ENCODE measurements around the gene RNF2. TPM values are rescaled to one million over a fixed set of nuclear protein-coding genes. Genes with fewer than 3 reads are reported as not detected.

Gene RNF2
- total RNA-seq, 3 donors from 2014 or later: 26.7 to 29.7 (median 27.2) TPM

DNA sequence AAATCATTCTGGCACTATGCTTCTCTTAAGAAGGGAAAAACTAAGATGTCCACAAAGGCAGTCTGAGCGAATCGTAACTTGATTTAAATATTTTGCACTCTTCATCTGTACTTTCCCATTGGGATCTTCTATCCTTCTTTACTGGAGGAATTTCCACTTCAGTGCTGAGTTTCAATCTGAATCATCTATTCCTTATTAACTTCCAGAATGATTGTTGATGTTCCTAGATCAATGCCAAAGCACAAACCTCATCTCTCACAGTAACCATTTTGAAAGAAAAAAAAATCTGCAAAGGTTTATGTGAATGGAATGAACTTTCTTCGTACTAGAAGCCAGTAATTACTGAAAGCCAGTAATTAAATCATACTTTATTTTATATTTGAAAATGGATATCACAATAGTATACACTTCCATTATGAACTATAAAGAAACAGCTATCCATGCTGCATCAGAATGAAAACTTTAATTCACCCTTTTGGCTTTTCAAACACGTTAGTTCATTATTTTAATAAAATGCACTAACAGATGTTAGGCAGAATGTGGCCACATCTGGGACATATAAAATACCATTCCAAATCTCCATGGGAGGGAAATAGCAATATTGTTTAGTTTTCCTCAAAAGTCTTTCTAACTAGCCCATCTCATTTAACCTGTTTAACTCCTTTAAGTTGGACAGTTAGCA, 5.5 kb upstream of the RNF2 start:
- DNase-seq: no peak
- Mint-ChIP-seq H3K4me3 (no peak overlapping the region), H3K9me3 (no peaks in the 10 kb centered on the region), H3K36me3 (ENCODE audit: insufficient read depth) (no peaks in the 10 kb centered on the region), H3K4me1 (ENCODE audit: low read depth) (peaks cover 4% of the 10 kb centered on the region), H3K27me3 (ENCODE audit: low read depth) (no peaks in the 10 kb centered on the region)
- no peak for ATAC-seq

DNA sequence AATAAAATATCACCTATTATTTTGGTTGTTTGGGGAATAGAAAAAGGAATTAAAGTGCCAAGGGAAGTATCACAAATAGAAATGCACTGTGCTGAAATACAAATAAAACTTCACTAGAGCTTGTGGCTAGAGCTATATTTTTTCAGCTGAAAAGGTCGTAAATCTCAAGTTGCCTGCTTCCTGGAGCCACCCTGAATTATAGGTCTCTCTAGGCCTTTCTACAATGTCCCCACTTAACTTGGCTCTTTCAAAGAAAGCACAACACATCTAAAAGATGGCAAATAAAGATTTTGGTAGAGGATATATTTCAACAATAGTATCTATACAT, 5.0 kb upstream of the RNF2 start:
- ATAC-seq (no peak), DNase-seq (no peak)
- H3K36me3 Mint-ChIP-seq (ENCODE audit: insufficient read depth): no peaks in the 10 kb centered on the region
- no peak overlapping the region for H3K4me3 Mint-ChIP-seq
- H3K27me3 Mint-ChIP-seq (ENCODE audit: low read depth): no peaks in the 10 kb centered on the region
- peaks cover 6% of the 10 kb centered on the region for H3K4me1 Mint-ChIP-seq (ENCODE audit: low read depth)
- no peaks in the 10 kb centered on the region for H3K9me3 Mint-ChIP-seq

DNA sequence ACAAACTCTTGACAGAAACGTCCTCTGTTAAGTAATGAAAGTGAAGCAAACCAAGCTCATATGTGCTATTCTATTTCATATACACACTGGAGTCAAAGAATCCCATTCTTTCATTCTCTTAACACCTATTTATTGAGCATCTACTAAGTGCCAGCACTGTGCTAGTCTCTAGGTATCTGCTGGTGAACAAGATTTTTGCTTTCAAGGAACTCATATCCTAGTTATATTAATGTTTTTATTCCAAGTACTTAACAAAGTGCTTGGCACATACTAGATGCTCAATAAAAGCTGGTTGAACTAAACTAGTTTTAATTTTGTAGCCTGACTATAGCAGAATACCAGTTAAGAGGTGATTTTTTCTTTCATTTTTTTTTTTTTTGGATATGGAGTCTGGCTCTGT, 3.6 kb upstream of the RNF2 start:
- Mint-ChIP-seq H3K4me1 (ENCODE audit: low read depth) (peaks cover 12% of the 10 kb centered on the region), H3K36me3 (ENCODE audit: insufficient read depth) (no peaks in the 10 kb centered on the region), H3K27me3 (ENCODE audit: low read depth) (no peaks in the 10 kb centered on the region), H3K9me3 (no peaks in the 10 kb centered on the region), H3K4me3 (no peak overlapping the region)
- no peak for DNase-seq
- ATAC-seq: no peak

DNA sequence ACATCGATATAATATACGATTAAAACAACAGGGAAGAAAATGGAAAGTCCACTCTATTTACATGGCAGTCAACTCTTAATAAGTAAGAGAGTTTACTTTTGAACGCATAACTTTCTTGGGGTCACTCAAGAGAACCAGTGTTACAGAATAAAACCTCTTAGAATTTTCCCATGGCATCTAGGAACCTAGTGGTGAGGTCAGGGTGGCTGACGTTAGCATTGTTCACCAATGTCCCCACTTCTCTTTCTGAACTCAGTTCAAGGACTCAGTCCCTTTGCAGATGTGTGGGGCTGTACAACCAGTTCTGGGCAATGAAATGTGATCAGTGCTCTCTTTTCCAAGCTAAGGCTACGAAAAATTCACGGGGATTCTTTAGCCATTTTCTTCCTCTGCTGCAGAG, 2.6 kb upstream of the RNF2 start:
- Mint-ChIP-seq H3K27me3 (ENCODE audit: low read depth) (no peaks in the 10 kb centered on the region), H3K4me1 (ENCODE audit: low read depth) (peaks cover 22% of the 10 kb centered on the region), H3K4me3 (no peak overlapping the region), H3K9me3 (no peaks in the 10 kb centered on the region), H3K36me3 (ENCODE audit: insufficient read depth) (no peaks in the 10 kb centered on the region)
- DNase-seq (no peak), ATAC-seq (no peak)

DNA sequence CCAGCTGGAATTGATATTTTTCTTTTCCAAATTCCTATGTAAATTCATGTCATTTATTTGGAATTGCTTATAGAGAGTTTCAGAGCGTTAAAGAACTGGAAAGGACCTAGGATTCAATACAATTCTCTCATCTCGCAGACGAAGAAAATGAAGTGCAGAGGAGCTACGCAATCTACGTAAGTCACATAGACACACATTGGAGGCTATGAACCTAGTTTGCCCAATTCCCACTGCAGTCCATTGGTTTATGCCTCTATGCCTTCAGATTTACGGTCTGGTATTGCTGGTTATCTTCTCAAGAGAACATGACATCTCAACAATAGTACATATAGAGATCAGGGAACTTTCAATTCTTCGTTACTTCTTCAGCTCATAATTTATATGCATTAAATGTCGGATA, 971 bp upstream of the RNF2 start:
- no peaks in the 10 kb centered on the region for H3K9me3 Mint-ChIP-seq
- peaks cover 3% of the 10 kb centered on the region for H3K36me3 Mint-ChIP-seq (ENCODE audit: insufficient read depth)
- peaks cover 37% of the 10 kb centered on the region for H3K4me1 Mint-ChIP-seq (ENCODE audit: low read depth)
- no peak for DNase-seq
- H3K27me3 Mint-ChIP-seq (ENCODE audit: low read depth): no peaks in the 10 kb centered on the region
- peak overlapping the region; percentile 93 for H3K4me3 Mint-ChIP-seq
- ATAC-seq: no peak

DNA sequence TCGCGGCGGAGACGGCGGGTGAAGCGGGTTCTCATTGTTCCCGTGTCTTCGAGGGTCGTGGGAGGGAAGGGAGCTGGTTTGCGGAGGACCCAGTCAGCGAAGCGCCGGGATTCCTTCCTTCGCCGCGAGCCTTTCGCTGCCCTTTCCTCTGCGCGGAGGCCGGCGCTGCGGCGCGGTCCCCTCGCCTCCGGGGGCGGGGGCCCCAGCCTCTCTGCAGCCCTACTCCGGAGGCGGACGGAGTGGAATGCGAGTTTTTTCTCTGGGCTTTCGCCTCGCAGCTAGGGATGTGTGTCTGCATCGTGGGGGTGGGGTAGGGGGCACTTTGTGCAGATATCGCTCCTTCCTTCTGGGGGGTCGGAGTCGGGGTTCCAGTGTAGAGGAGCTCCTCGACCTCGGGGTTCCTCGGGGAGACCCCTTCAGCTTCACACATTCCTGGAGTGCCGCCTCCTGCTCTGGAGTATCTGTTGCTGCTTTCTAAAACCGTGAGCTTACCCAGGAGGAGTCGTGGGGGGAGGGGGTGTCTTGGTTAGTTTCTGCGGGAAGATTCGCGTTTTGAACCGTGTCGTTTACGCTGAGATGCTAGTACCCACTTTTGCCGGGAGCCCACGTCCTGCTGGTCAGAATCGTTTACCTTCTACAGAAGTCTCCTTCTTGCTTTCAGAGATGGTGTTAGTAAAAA, 595 bp downstream of the RNF2 start:
- ATAC-seq: peak; percentile 46 to 49
- H3K4me1 Mint-ChIP-seq (ENCODE audit: low read depth): peaks cover 48% of the 10 kb centered on the region
- peak; percentile 5 for DNase-seq
- peaks cover 3% of the 10 kb centered on the region for H3K36me3 Mint-ChIP-seq (ENCODE audit: insufficient read depth)
- H3K9me3 Mint-ChIP-seq: no peaks in the 10 kb centered on the region
- H3K4me3 Mint-ChIP-seq: peak overlapping the region; percentile 93
- H3K27me3 Mint-ChIP-seq (ENCODE audit: low read depth): no peaks in the 10 kb centered on the region

DNA sequence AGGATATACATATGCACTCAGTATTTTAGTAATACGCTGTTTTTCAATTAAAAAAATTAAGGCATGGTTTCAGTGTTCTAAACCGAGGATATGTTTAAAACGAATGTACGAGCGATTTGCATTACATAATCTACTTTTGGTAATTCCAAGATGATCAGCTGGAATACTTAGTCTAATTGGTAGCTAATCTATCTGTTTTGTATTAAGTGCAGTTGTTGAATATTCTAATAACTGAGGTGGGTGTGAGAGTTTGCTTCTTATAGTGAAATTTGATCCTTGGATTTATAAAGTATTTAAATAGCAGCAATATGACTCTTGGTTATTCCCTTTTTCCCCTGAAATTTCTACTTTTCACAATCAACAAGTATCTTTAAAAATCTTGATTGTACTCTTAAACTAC, 1.3 kb downstream of the RNF2 start:
- H3K36me3 Mint-ChIP-seq (ENCODE audit: insufficient read depth): peaks cover 5% of the 10 kb centered on the region
- peaks cover 54% of the 10 kb centered on the region for H3K4me1 Mint-ChIP-seq (ENCODE audit: low read depth)
- ATAC-seq (no peak), DNase-seq (no peak)
- H3K4me3 Mint-ChIP-seq: peak overlapping the region; percentile 93
- H3K9me3 Mint-ChIP-seq: no peaks in the 10 kb centered on the region
- H3K27me3 Mint-ChIP-seq (ENCODE audit: low read depth): no peaks in the 10 kb centered on the region

DNA sequence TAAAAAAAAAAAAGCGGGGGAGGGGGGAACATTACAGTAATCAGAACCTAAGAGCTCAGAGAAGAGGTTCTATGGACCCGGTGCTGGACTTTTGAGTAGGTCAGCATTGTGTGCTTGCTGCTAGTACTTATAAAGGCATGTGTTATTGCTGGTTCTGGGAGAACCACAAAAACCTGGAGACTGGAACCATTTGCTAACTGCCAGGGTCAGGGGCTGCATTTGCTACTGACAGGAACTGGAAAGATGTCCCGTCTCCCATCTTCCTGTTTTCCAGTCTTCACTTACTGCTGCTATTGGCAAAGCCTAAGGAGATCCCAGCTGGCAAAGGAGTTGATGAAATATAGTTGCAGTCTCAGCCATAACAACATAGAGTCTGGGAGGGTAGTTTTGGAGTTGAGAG, 4.3 kb downstream of the RNF2 start:
- H3K9me3 Mint-ChIP-seq: peaks cover 3% of the 10 kb centered on the region
- peaks cover 62% of the 10 kb centered on the region for H3K4me1 Mint-ChIP-seq (ENCODE audit: low read depth)

DNA sequence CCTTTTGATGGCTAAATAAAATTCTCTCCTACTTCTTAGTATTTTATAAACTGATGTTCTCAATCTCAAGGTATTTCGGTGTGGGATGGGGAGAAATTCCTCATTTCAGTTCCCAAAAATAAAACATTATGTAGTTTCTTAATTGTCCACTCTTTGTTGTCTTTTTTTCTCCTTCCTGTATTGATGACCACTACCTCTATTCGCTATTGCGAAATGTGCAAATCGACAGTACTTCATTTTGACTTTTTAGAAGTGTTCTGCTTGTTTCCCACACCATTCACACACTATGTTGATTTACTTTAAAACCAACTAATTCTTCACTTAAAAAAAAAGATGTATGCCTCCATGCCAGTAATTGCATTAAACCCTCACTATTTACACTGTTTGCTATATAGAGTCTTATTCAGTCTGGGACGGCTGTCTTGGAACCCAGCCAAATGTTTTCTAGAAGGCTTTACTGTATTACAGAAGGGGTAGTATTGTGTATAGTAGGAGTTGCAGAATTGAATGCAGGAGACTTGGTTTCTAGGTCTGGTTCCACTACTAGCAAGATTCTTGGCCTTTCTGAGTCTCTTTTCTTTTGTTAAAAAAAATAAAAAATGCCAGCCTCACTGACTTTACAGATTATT, 5.6 kb downstream of the RNF2 start:
- DNase-seq: no peak
- H3K9me3 Mint-ChIP-seq: peaks cover 3% of the 10 kb centered on the region
- peaks cover 14% of the 10 kb centered on the region for H3K36me3 Mint-ChIP-seq (ENCODE audit: insufficient read depth)
- peaks cover 61% of the 10 kb centered on the region for H3K4me1 Mint-ChIP-seq (ENCODE audit: low read depth)
- H3K27me3 Mint-ChIP-seq (ENCODE audit: low read depth): no peaks in the 10 kb centered on the region
- H3K4me3 Mint-ChIP-seq: no peak overlapping the region
- no peak for ATAC-seq

More for the DNA sequence above, 4.3 kb downstream of the RNF2 start:
- DNase-seq: no peak
- peaks cover 14% of the 10 kb centered on the region for H3K36me3 Mint-ChIP-seq (ENCODE audit: insufficient read depth)
- H3K4me3 Mint-ChIP-seq: no peak overlapping the region
- ATAC-seq: no peak
- no peaks in the 10 kb centered on the region for H3K27me3 Mint-ChIP-seq (ENCODE audit: low read depth)

DNA sequence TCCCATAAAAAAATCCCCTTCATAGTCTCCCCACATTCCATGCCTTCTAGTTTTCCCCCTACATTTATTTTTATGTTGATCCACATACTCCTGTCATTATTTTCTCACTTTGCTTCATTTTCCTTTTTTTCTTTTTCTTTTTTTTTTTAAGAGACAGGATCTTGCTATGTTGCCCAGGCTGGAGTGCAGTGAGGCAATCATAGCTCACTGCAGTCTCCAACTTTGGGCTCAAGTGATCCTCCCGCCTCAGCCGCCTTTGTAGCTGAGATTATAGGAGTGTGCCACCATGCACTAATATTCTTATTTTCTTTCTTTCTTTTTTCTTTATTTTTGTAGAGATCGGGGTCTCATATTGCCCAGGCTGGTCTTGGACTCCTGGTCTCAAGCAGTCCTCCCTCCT, 7.8 kb downstream of the RNF2 start:
- ATAC-seq (no peak), DNase-seq (no peak)
- Mint-ChIP-seq H3K4me1 (ENCODE audit: low read depth) (peaks cover 47% of the 10 kb centered on the region), H3K9me3 (peaks cover 3% of the 10 kb centered on the region), H3K4me3 (no peak overlapping the region), H3K36me3 (ENCODE audit: insufficient read depth) (peaks cover 17% of the 10 kb centered on the region), H3K27me3 (ENCODE audit: low read depth) (no peaks in the 10 kb centered on the region)

DNA sequence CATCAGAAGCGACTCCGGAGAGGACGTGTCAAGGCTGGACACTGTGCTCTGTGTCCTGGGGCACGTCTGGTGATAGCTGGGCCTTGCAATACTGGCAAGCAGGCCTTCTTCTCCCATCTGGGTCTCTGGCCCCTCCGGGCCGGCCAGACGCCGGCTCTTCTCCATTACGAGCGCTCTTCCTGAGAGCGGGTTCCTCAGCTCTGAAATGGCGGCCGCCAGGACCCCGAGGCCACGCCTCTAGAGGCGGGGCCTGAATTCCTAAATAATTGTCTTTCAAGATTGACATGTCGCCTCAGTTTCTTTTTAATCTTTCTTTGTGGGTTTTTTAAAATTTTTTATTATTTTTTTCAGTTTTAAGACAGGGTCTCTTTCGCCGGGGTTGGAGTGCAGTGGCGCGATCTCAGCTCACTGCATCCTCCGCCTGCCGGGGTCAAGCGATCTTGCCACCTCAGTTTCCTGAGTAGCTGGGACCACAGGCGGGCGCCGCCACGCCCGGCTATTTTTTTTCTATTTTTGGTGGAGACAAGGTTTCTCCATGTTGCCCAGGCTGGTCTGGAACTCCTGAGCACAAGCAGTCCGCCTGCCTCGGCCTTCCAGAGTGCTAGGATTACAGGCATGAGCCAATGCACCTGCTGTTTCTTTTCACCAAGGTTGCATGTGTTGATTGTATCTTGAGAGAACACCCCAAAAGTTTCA, 9.2 kb downstream of the RNF2 start:
- peaks cover 15% of the 10 kb centered on the region for H3K36me3 Mint-ChIP-seq (ENCODE audit: insufficient read depth)
- DNase-seq (no peak), ATAC-seq (no peak)
- H3K4me1 Mint-ChIP-seq (ENCODE audit: low read depth): peaks cover 40% of the 10 kb centered on the region
- H3K4me3 Mint-ChIP-seq: no peak overlapping the region
- no peaks in the 10 kb centered on the region for H3K27me3 Mint-ChIP-seq (ENCODE audit: low read depth)
- H3K9me3 Mint-ChIP-seq: peaks cover 3% of the 10 kb centered on the region

DNA sequence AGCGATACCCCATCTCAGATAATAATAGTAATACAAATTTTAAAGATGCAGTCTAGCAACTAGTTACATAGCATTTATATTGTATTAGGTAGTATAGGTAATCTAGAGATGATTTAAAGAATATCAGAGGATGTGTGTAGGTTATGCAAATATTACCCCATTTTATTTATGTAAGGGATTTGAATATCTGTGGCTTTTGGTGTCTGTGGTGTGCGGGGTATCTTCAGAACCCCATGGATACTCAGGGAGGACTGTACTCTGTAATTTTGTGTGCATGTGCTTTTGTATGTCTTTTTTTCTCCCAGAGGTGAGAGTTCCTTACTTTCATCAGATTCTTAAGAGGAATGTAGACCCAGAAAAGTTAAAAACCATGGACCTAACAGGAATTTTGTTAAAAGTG, 12.8 kb downstream of the RNF2 start:
- H3K4me1 Mint-ChIP-seq (ENCODE audit: low read depth): peaks cover 48% of the 10 kb centered on the region

DNA sequence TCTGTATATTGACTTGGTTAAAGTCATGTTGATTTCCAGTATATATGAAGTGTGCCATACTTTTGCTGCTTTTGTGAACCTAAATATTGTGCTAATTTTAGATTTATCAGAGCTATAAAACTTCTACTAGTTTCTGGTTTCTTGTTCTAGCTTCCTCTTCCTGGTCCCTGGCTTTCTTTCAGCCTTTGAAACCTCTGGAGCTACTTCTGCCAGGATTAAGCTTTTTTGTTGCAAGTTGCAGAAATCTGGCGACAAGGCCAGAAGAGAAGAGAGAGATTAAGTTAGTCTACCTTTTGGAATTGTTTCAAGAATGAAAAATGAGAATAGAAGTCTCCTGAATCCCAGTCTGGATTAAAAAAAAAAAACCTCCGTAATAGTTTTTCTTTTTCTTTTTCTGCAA, 13.5 kb downstream of the RNF2 start:
- ATAC-seq (no peak), DNase-seq (no peak)
- Mint-ChIP-seq H3K9me3 (no peaks in the 10 kb centered on the region), H3K27me3 (ENCODE audit: low read depth) (no peaks in the 10 kb centered on the region), H3K36me3 (ENCODE audit: insufficient read depth) (peaks cover 15% of the 10 kb centered on the region), H3K4me3 (no peak overlapping the region), H3K4me1 (ENCODE audit: low read depth) (peaks cover 53% of the 10 kb centered on the region)

More for the DNA sequence above, 12.8 kb downstream of the RNF2 start:
- Mint-ChIP-seq H3K4me3 (no peak overlapping the region), H3K27me3 (ENCODE audit: low read depth) (no peaks in the 10 kb centered on the region), H3K36me3 (ENCODE audit: insufficient read depth) (peaks cover 14% of the 10 kb centered on the region), H3K9me3 (no peaks in the 10 kb centered on the region)
- ATAC-seq: no peak
- no peak for DNase-seq

DNA sequence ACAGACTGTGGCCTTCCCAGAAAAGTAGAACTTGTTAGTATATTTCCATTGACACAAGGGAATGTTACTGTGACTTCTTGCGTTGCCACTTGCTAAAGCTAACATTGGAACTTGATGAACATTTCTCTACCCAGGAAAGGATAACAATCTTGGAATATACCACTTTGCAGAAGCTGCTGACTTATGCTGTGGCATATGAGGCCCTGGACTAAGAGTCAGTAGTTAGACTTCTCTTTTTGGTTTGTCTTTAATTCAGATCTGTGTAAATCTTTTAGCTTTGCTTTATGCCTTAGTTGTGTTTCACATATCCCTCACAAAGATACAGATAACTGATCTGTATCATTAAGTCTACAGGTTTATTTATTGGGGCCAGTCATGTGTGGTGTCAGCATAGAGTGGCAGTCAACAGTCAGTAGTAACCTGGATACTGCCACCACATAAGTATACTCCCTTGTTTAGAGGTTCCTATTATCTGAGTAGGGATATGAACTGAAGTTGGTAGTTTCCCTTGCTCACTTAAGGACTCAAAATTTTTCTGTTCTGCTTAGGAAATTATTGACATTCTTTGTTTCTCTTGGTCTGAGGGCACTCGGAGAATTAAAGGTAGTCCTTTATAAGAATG, 14.7 kb downstream of the RNF2 start:
- Mint-ChIP-seq H3K4me3 (no peak overlapping the region), H3K4me1 (ENCODE audit: low read depth) (peaks cover 55% of the 10 kb centered on the region), H3K36me3 (ENCODE audit: insufficient read depth) (peaks cover 20% of the 10 kb centered on the region), H3K9me3 (no peaks in the 10 kb centered on the region), H3K27me3 (ENCODE audit: low read depth) (no peaks in the 10 kb centered on the region)
- ATAC-seq (no peak), DNase-seq (no peak)
